SIG-M5 treated with dmso at 0.1 percent for 504 hours (cell line): ENCODE measurements around the gene NINJ1.
A peak's percentile ranks its signal among the peaks of the same experiment; 100 is the strongest.

Experiments
- DNase-seq: peaks from one replicate; lab custom pipeline; 2025; ENCODE audit not compliant: unreplicated experiment; lab: John Stamatoyannopoulos, UW

Gene NINJ1

GRCh38 chr9:93133681-93134014 lies 403 bp downstream of the NINJ1 start:
- DNase-seq: no peak

GRCh38 chr9:93132946-93133680 lies 938 bp downstream of the NINJ1 start:
- DNase-seq: peak; percentile 56

GRCh38 chr9:93132287-93132927 lies 1.6 kb downstream of the NINJ1 start:
- DNase-seq: no peak

- DNase-seq: no peak
Measured at GRCh38 chr9:93131599-93132286, 2.3 kb downstream of the NINJ1 start.

- no peak for DNase-seq
Measured at GRCh38 chr9:93130861-93131481, 3.1 kb downstream of the NINJ1 start.

- DNase-seq: no peak
Measured at GRCh38 chr9:93129691-93130500, 4.2 kb downstream of the NINJ1 start.

- no peak for DNase-seq
Measured at GRCh38 chr9:93129286-93129685, 4.8 kb downstream of the NINJ1 start.

- DNase-seq: no peak
Measured at GRCh38 chr9:93128715-93129224, 5.3 kb downstream of the NINJ1 start.

- no peak for DNase-seq
Measured at GRCh38 chr9:93128011-93128714, 5.9 kb downstream of the NINJ1 start.

GRCh38 chr9:93127395-93127911 lies 6.6 kb downstream of the NINJ1 start:
- DNase-seq: no peak

GRCh38 chr9:93126825-93127368 lies 7.2 kb downstream of the NINJ1 start:
- no peak for DNase-seq

GRCh38 chr9:93126151-93126781 lies 7.8 kb downstream of the NINJ1 start:
- DNase-seq: no peak

GRCh38 chr9:93125331-93125894 lies 8.6 kb downstream of the NINJ1 start:
- DNase-seq: no peak

- no peak for DNase-seq
Measured at GRCh38 chr9:93124793-93125192, 9.3 kb downstream of the NINJ1 start.

GRCh38 chr9:93123561-93124283 lies 10.3 kb downstream of the NINJ1 start:
- DNase-seq: no peak

GRCh38 chr9:93122721-93123221 lies 11.3 kb downstream of the NINJ1 start:
- DNase-seq: no peak

- DNase-seq: no peak
Measured at GRCh38 chr9:93121316-93122241, 12.5 kb downstream of the NINJ1 start.
